Breast epithelium (tissue), 3 donors: Measurements from ENCODE around the gene FNIP2.

Experiments
- CTCF ChIP-seq, 3 donors: fragments of 450-650 bp; IDR thresholded peaks; one replicate each; pipeline ENCODE4 v1.5.1; 2016 to 2017; ENCODE audit warnings: antibody characterized with exemption in 3 of 3, mild to moderate bottlenecking in 3 of 3, moderate library complexity in 3 of 3
- POLR2A ChIP-seq: fragments of 450-650 bp; IDR thresholded peaks from one replicate; pipeline ENCODE4 v1.6.1; 2016; ENCODE audit warnings: antibody characterized with exemption, mild to moderate bottlenecking, moderate library complexity

- no peak for TF ChIP-seq POLR2A
- no peak for TF ChIP-seq CTCF (IDR thresholded peaks at IDR 0.05)
Measured at GRCh38 chr4:158870282-158870625, 101.4 kb downstream of the FNIP2 start.
